ENCODE data around the gene CABP1. TPM values are rescaled to one million over a fixed set of nuclear protein-coding genes. Genes with fewer than 3 reads are reported as not detected.

The CABP1 gene
- total and polyA plus RNA-seq, 12 donors = 1.3 to 12.0 (median 3.4) TPM

- intact Hi-C loops (cut with DNase I) = no loop called here
- no peak for ATAC-seq
These were observed 19.8 kb upstream of the CABP1 start for GRCh38 chr12:120620624-120621023.

GRCh38 chr12:120625557-120626419 is 14.6 kb upstream of the CABP1 start:
- Histone ChIP-seq H3K9me3 (no peaks in the 10 kb centered on the region), H3K27ac (no peak overlapping the region), H3K36me3 (no peaks in the 10 kb centered on the region), H3K27me3 (peaks cover 0 to 4% (median 0%) of the 10 kb centered on the region in 7 donors), H3K4me1 (no peaks in the 10 kb centered on the region), H3K4me3 (no peak overlapping the region)
- intact Hi-C loops (cut with DNase I) = no loop called here
- WGBS, 2 donors = 72 to 83% methylated on average over 26 of the region's 26 CpGs
- ATAC-seq = no peak
- TF ChIP-seq CTCF (IDR thresholded peaks at IDR 0.05) = no peak
- no peak for DNase-seq

More at GRCh38 chr12:120620624-120621023, 19.8 kb upstream of the CABP1 start:
- H3K9me3 ChIP-seq = no peaks in the 10 kb centered on the region
- DNase-seq = no peak
- 90 to 95% methylated on average over 2 of the region's 2 CpGs for WGBS, 2 donors
- H3K27me3 ChIP-seq = peaks cover 0 to 27% (median 11%) of the 10 kb centered on the region in 7 donors
- no peak overlapping the region for H3K4me3 ChIP-seq
- H3K27ac ChIP-seq = no peak overlapping the region
- H3K36me3 ChIP-seq = no peaks in the 10 kb centered on the region
- no peaks in the 10 kb centered on the region for H3K4me1 ChIP-seq
- TF ChIP-seq CTCF (IDR thresholded peaks at IDR 0.05) = no peak

GRCh38 chr12:120628919-120629318 is 11.5 kb upstream of the CABP1 start:
- peak; percentile 13 to 23 for DNase-seq
- H3K9me3 ChIP-seq = no peaks in the 10 kb centered on the region
- intact Hi-C loops (cut with DNase I) = no loop called here
- peak in 6 of 9 donors; percentile 14 to 50 (median 37) for TF ChIP-seq CTCF (IDR thresholded peaks at IDR 0.05)
- H3K27me3 ChIP-seq = peaks cover 0 to 11% (median 0%) of the 10 kb centered on the region in 7 donors
- H3K4me1 ChIP-seq = no peaks in the 10 kb centered on the region
- ATAC-seq = peak in 7 of 8 donors; percentile 58 to 85 (median 75)
- 34 to 48% methylated on average over 4 of the region's 4 CpGs for WGBS, 2 donors
- H3K36me3 ChIP-seq = no peaks in the 10 kb centered on the region
- H3K27ac ChIP-seq = no peak overlapping the region
- H3K4me3 ChIP-seq = no peak overlapping the region

- Histone ChIP-seq H3K4me1 (no peaks in the 10 kb centered on the region), H3K36me3 (no peaks in the 10 kb centered on the region), H3K9me3 (no peaks in the 10 kb centered on the region), H3K27me3 (peaks cover 0 to 11% (median 0%) of the 10 kb centered on the region in 7 donors), H3K27ac (no peak overlapping the region), H3K4me3 (no peak overlapping the region)
- ATAC-seq (no peak), DNase-seq (no peak)
- intact Hi-C loops (cut with DNase I) = loop anchor here in 1 of 10 donors (2.0 kb wide), 1 partner anchor 19 kb away; no protein-coding TSS in a partner anchor
- 79 to 81% methylated on average over 15 of the region's 15 CpGs for WGBS, 2 donors
- no peak for TF ChIP-seq CTCF (IDR thresholded peaks at IDR 0.05)
These were observed 10.1 kb upstream of the CABP1 start for GRCh38 chr12:120630104-120630892.

Data from heart right ventricle (tissue), 16 donors.